ENCODE results near the gene CAPZA1.
A peak's percentile ranks its signal among the peaks of the same experiment; 100 is the strongest.

Gene CAPZA1

GRCh38 chr1:112675728-112676381, 56.2 kb downstream of the CAPZA1 start:
- TF ChIP-seq CTCF (IDR thresholded peaks at IDR 0.05; ENCODE audit: control insufficient read depth, extremely low read depth, insufficient read depth): no peak
- no peak for DNase-seq (ENCODE audit: low read depth)
- H3K4me3 ChIP-seq (ENCODE audit: low read depth, low read length): peak overlapping the region; percentile 84

- no peak overlapping the region for H3K4me3 ChIP-seq (ENCODE audit: low read depth, low read length)
- no peak for TF ChIP-seq CTCF (IDR thresholded peaks at IDR 0.05; ENCODE audit: control insufficient read depth, extremely low read depth, insufficient read depth)
- DNase-seq (ENCODE audit: low read depth): no peak
Measured at GRCh38 chr1:112676543-112676942, 56.9 kb downstream of the CAPZA1 start.

- H3K4me3 ChIP-seq (ENCODE audit: low read depth, low read length): no peak overlapping the region
- DNase-seq (ENCODE audit: low read depth): no peak
- no peak for TF ChIP-seq CTCF (IDR thresholded peaks at IDR 0.05; ENCODE audit: control insufficient read depth, extremely low read depth, insufficient read depth)
Measured at GRCh38 chr1:112677501-112677900, 57.9 kb downstream of the CAPZA1 start.

- no peak for TF ChIP-seq CTCF (IDR thresholded peaks at IDR 0.05; ENCODE audit: control insufficient read depth, extremely low read depth, insufficient read depth)
- no peak for DNase-seq (ENCODE audit: low read depth)
- no peak overlapping the region for H3K4me3 ChIP-seq (ENCODE audit: low read depth, low read length)
Measured at GRCh38 chr1:112678605-112679004, 59.0 kb downstream of the CAPZA1 start.

GRCh38 chr1:112685913-112686312, 66.3 kb downstream of the CAPZA1 start:
- no peak overlapping the region for H3K4me3 ChIP-seq (ENCODE audit: low read depth, low read length)
- TF ChIP-seq CTCF (IDR thresholded peaks at IDR 0.05; ENCODE audit: control insufficient read depth, extremely low read depth, insufficient read depth): no peak
- no peak for DNase-seq (ENCODE audit: low read depth)

GRCh38 chr1:112686417-112686816, 66.8 kb downstream of the CAPZA1 start:
- H3K4me3 ChIP-seq (ENCODE audit: low read depth, low read length): no peak overlapping the region
- DNase-seq (ENCODE audit: low read depth): no peak

More at GRCh38 chr1:112686417-112686816, 66.8 kb downstream of the CAPZA1 start:
- no peak for TF ChIP-seq CTCF (IDR thresholded peaks at IDR 0.05; ENCODE audit: control insufficient read depth, extremely low read depth, insufficient read depth)

Measured in LNCaP clone FGC (cell line).